Measurements from ENCODE around the gene KANK2. TPM values are rescaled to one million over a fixed set of nuclear protein-coding genes. Genes with fewer than 3 reads are reported as not detected.

The KANK2 gene
- total and polyA plus RNA-seq, 2 experiments from 2014 or later: 76.3 to 215 TPM

DNA sequence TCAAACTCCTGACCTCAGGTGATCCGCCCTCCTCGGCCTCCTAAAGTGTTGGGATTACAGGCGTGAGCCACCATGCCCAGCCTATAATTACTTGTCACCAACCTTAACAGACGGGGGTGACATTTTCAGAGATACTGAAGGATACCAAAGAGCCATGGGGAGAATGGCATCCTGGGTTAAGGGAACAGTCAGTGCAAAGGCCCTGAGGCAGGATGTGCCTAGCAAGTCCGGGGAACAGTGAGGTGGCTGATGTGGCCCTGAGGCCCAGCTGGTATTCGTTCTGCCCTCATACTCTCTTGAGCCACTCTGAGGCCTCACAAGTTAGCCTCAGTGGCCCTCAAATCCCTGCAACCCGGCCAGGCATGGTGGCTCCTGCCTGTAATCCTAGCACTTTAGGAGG lies 27.1 kb upstream of the KANK2 start:
- in situ Hi-C loops (cut with MboI): no loop called here
- H3K4me1 ChIP-seq (ENCODE audit: insufficient read depth): no peaks in the 10 kb centered on the region
- TF ChIP-seq EZH2phosphoT487 (IDR thresholded peaks at IDR 0.05; ENCODE audit: insufficient read depth, low read depth) (no peak), EZH2 (IDR thresholded peaks at IDR 0.05; ENCODE audit: insufficient read depth, poor library complexity, severe bottlenecking) (no peak)
- DNase-seq: no peak
- H3K9ac ChIP-seq: no peak overlapping the region
- H3K4me2 ChIP-seq (ENCODE audit: unreplicated experiment): no peak overlapping the region
- no peak overlapping the region for H3K4me3 ChIP-seq
- H4K20me1 ChIP-seq (ENCODE audit: insufficient read depth): no peaks in the 10 kb centered on the region
- no peak overlapping the region for H2AFZ ChIP-seq
- H3K9me2 ChIP-seq (ENCODE audit: insufficient read depth): no peaks in the 10 kb centered on the region
- H3F3A ChIP-seq (ENCODE audit: insufficient read depth): no peaks in the 10 kb centered on the region
- H3K27ac ChIP-seq: no peak overlapping the region
- peaks cover 15% of the 10 kb centered on the region; the same call in 1 of the 2 replicates for H3K36me3 ChIP-seq (ENCODE audit: low read depth)
- no peaks in the 10 kb centered on the region for H3K27me3 ChIP-seq (replicated peaks; ENCODE audit: insufficient read depth)
- no peaks in the 10 kb centered on the region for H3K79me2 ChIP-seq (ENCODE audit: insufficient read depth)
- 94 to 97% methylated on average over 7 of the region's 7 CpGs for WGBS, 2 experiments (ENCODE audit: low coverage in 1 of 2, low lambda C conversion rate in 2 of 2, missing lambda C conversion rate in 2 of 2)
- no peaks in the 10 kb centered on the region for H3K9me3 ChIP-seq (ENCODE audit: low read depth)

DNA sequence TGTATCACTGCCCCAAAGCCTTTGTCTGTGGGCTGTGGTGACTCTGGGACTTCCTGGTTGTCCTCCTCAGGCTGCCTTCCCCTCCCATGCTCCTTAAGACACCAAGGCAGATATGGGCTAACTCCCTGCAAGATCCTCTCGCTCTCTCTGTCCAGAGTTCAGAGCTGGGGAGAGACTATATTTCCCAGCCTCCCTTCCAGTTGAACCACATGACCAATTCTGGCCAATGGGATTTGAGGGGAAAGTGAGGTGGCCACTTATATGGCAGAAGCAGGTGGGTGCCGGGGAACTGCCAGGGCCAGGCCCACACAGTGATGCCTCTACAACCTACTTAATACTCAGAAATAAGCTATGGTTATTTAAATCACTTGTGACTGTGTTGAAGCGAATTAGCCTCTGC lies 25.9 kb upstream of the KANK2 start:
- Histone ChIP-seq H3K9me3 (ENCODE audit: low read depth) (no peaks in the 10 kb centered on the region), H3K27me3 (replicated peaks; ENCODE audit: insufficient read depth) (no peaks in the 10 kb centered on the region), H3K27ac (no peak overlapping the region), H2AFZ (no peak overlapping the region), H3K4me1 (ENCODE audit: insufficient read depth) (no peaks in the 10 kb centered on the region), H4K20me1 (ENCODE audit: insufficient read depth) (no peaks in the 10 kb centered on the region), H3K4me2 (ENCODE audit: unreplicated experiment) (no peak overlapping the region), H3K9ac (no peak overlapping the region), H3K9me2 (ENCODE audit: insufficient read depth) (no peaks in the 10 kb centered on the region), H3K4me3 (no peak overlapping the region), H3K36me3 (ENCODE audit: low read depth) (peaks cover 15% of the 10 kb centered on the region; the same call in 1 of the 2 replicates), H3F3A (ENCODE audit: insufficient read depth) (no peaks in the 10 kb centered on the region), H3K79me2 (ENCODE audit: insufficient read depth) (no peaks in the 10 kb centered on the region)
- DNase-seq: no peak
- in situ Hi-C loops (cut with MboI): no loop called here
- TF ChIP-seq EZH2 (IDR thresholded peaks at IDR 0.05; ENCODE audit: insufficient read depth, poor library complexity, severe bottlenecking) (no peak), EZH2phosphoT487 (IDR thresholded peaks at IDR 0.05; ENCODE audit: insufficient read depth, low read depth) (no peak)
- WGBS, 2 experiments (ENCODE audit: low coverage in 1 of 2, low lambda C conversion rate in 2 of 2, missing lambda C conversion rate in 2 of 2): 97 to 98% methylated on average over 3 of the region's 3 CpGs

- H3K36me3 ChIP-seq (ENCODE audit: low read depth): peaks cover 15% of the 10 kb centered on the region; the same call in 1 of the 2 replicates
- H3K79me2 ChIP-seq (ENCODE audit: insufficient read depth): no peaks in the 10 kb centered on the region
- 100% methylated on average over 3 of the region's 3 CpGs for WGBS, 2 experiments (ENCODE audit: low coverage in 1 of 2, low lambda C conversion rate in 2 of 2, missing lambda C conversion rate in 2 of 2)
- in situ Hi-C loops (cut with MboI): no loop called here
- H3K4me1 ChIP-seq (ENCODE audit: insufficient read depth): no peaks in the 10 kb centered on the region
- H3K27me3 ChIP-seq (replicated peaks; ENCODE audit: insufficient read depth): no peaks in the 10 kb centered on the region
- H4K20me1 ChIP-seq (ENCODE audit: insufficient read depth): no peaks in the 10 kb centered on the region
- H3K27ac ChIP-seq: no peak overlapping the region
- TF ChIP-seq EZH2 (IDR thresholded peaks at IDR 0.05; ENCODE audit: insufficient read depth, poor library complexity, severe bottlenecking): no peak
- no peak for TF ChIP-seq EZH2phosphoT487 (IDR thresholded peaks at IDR 0.05; ENCODE audit: insufficient read depth, low read depth)
- no peak overlapping the region for H3K9ac ChIP-seq
- H3K9me3 ChIP-seq (ENCODE audit: low read depth): no peaks in the 10 kb centered on the region
- no peak overlapping the region for H2AFZ ChIP-seq
- H3K9me2 ChIP-seq (ENCODE audit: insufficient read depth): no peaks in the 10 kb centered on the region
- no peak overlapping the region for H3K4me2 ChIP-seq (ENCODE audit: unreplicated experiment)
- H3F3A ChIP-seq (ENCODE audit: insufficient read depth): no peaks in the 10 kb centered on the region
- no peak overlapping the region for H3K4me3 ChIP-seq
- no peak for DNase-seq
These were observed 23.8 kb upstream of the KANK2 start for GRCh38 chr19:11221082-11221598.

GRCh38 chr19:11214387-11214786 lies 17.0 kb upstream of the KANK2 start:
- no peak for TF ChIP-seq EZH2phosphoT487 (IDR thresholded peaks at IDR 0.05; ENCODE audit: insufficient read depth, low read depth)
- no peak for TF ChIP-seq EZH2 (IDR thresholded peaks at IDR 0.05; ENCODE audit: insufficient read depth, poor library complexity, severe bottlenecking)
- Histone ChIP-seq H3K9me2 (ENCODE audit: insufficient read depth) (no peaks in the 10 kb centered on the region), H4K20me1 (ENCODE audit: insufficient read depth) (no peaks in the 10 kb centered on the region), H3K9ac (no peak overlapping the region), H3K9me3 (ENCODE audit: low read depth) (no peaks in the 10 kb centered on the region), H3K79me2 (ENCODE audit: insufficient read depth) (no peaks in the 10 kb centered on the region), H3K27ac (no peak overlapping the region), H3K4me1 (ENCODE audit: insufficient read depth) (no peaks in the 10 kb centered on the region), H3K36me3 (ENCODE audit: low read depth) (no peaks in the 10 kb centered on the region), H2AFZ (no peak overlapping the region), H3K27me3 (replicated peaks; ENCODE audit: insufficient read depth) (no peaks in the 10 kb centered on the region), H3F3A (ENCODE audit: insufficient read depth) (peaks cover 14% of the 10 kb centered on the region), H3K4me3 (no peak overlapping the region), H3K4me2 (ENCODE audit: unreplicated experiment) (no peak overlapping the region)
- 77 to 86% methylated on average over 5 to 6 of the region's 6 CpGs for WGBS, 2 experiments (ENCODE audit: low coverage in 1 of 2, low lambda C conversion rate in 2 of 2, missing lambda C conversion rate in 2 of 2)
- in situ Hi-C loops (cut with MboI): no loop called here
- DNase-seq: no peak

GRCh38 chr19:11210656-11210928 lies 13.2 kb upstream of the KANK2 start:
- TF ChIP-seq EZH2 (IDR thresholded peaks at IDR 0.05; ENCODE audit: insufficient read depth, poor library complexity, severe bottlenecking) (no peak), EZH2phosphoT487 (IDR thresholded peaks at IDR 0.05; ENCODE audit: insufficient read depth, low read depth) (no peak)
- no peaks in the 10 kb centered on the region for H3K4me1 ChIP-seq (ENCODE audit: insufficient read depth)
- 91 to 100% methylated on average over 1 of the region's 1 CpG for WGBS, 2 experiments (ENCODE audit: low coverage in 1 of 2, low lambda C conversion rate in 2 of 2, missing lambda C conversion rate in 2 of 2)
- no peaks in the 10 kb centered on the region for H3K36me3 ChIP-seq (ENCODE audit: low read depth)
- H3K27ac ChIP-seq: no peak overlapping the region
- H3K9ac ChIP-seq: no peak overlapping the region
- H3K4me3 ChIP-seq: no peak overlapping the region
- H3K4me2 ChIP-seq (ENCODE audit: unreplicated experiment): no peak overlapping the region
- no peaks in the 10 kb centered on the region for H4K20me1 ChIP-seq (ENCODE audit: insufficient read depth)
- no peaks in the 10 kb centered on the region for H3K9me2 ChIP-seq (ENCODE audit: insufficient read depth)
- in situ Hi-C loops (cut with MboI): no loop called here
- no peak overlapping the region for H2AFZ ChIP-seq
- no peaks in the 10 kb centered on the region for H3K27me3 ChIP-seq (replicated peaks; ENCODE audit: insufficient read depth)
- no peaks in the 10 kb centered on the region for H3K9me3 ChIP-seq (ENCODE audit: low read depth)
- DNase-seq: no peak
- H3K79me2 ChIP-seq (ENCODE audit: insufficient read depth): no peaks in the 10 kb centered on the region
- peaks cover 18% of the 10 kb centered on the region for H3F3A ChIP-seq (ENCODE audit: insufficient read depth)
